DLD1 (cell line): ENCODE measurements around the gene CD40LG.

ENCODE experiments used
- in situ Hi-C: cut with HindIII; loops from 2 replicates; pipeline ENCODE4 v1.10.0; 2017; ENCODE audit warnings: low sequenced_read_pairs

The CD40LG gene

GRCh38 chrX:136692271-136692670, 44.3 kb downstream of the CD40LG start:
- in situ Hi-C loops: no loop called here

GRCh38 chrX:136694431-136695087, 46.6 kb downstream of the CD40LG start:
- in situ Hi-C loops: no loop called here

- in situ Hi-C loops: no loop called here
Measured at GRCh38 chrX:136697156-136697555, 49.2 kb downstream of the CD40LG start.

GRCh38 chrX:136708348-136708747, 60.4 kb downstream of the CD40LG start:
- in situ Hi-C loops: no loop called here
